Common myeloid progenitor, CD34-positive (primary cell): ENCODE results near the gene ANKRD61. TPM values are rescaled to one million over a fixed set of nuclear protein-coding genes. Genes with fewer than 3 reads are reported as not detected.
"Not testable (repeated sequence)": the region's sequence is repeated elsewhere in the genome, so short reads cannot be mapped to it uniquely, and the experiment has no call there.

ENCODE experiments used
- CTCF ChIA-PET: fragments of 350-600 bp; sonication (Branson Sonifier 250); formaldehyde crosslinking; loops from one replicate; lab custom pipeline; 2021; ENCODE audit warnings: antibody characterized with exemption; lab: Charles Lee
- POLR2A ChIA-PET: fragments of 350-600 bp; sonication (Branson Sonifier 250); formaldehyde crosslinking; loops from one replicate; lab custom pipeline; 2021; ENCODE audit warnings: antibody characterized with exemption; lab: Charles Lee
- DNase-seq, 3 donors: peaks; one replicate each; pipeline versions ENCODE4 v3.0.0 to v3.0.0-alpha.2; 2013
- H3K27ac ChIP-seq, 2 experiments: 1 replicate in 1 of 2; 2 replicates in 1 of 2; pipeline ENCODE4 v1.7.0; 2013; ENCODE audit warnings: inconsistent platforms in 2 of 2, low read length in 2 of 2, mild to moderate bottlenecking in 2 of 2, low read depth in 1 of 2, moderate library complexity in 1 of 2; ENCODE audit not compliant: severe bottlenecking in 2 of 2, insufficient read depth in 1 of 2, poor library complexity in 1 of 2
- H3K27me3 ChIP-seq, 5 experiments: replicated peaks in 2 of 5; 1 replicate in 3 of 5; 2 replicates in 2 of 5; pipeline versions ENCODE4 v1.6.1 to v1.7.0; 2013; ENCODE audit warnings: low read length in 4 of 5, mild to moderate bottlenecking in 2 of 5, moderate library complexity in 2 of 5, inconsistent platforms in 1 of 5; ENCODE audit not compliant: insufficient read depth in 5 of 5, control insufficient read depth in 4 of 5
- H3K36me3 ChIP-seq, 4 experiments: 1 replicate in 2 of 4; 2 replicates in 2 of 4; pipeline versions ENCODE4 v1.6.1 to v1.7.0; 2013; ENCODE audit warnings: low read length in 3 of 4, control low read depth in 1 of 4, mild to moderate bottlenecking in 1 of 4; ENCODE audit not compliant: control insufficient read depth in 4 of 4, insufficient read depth in 4 of 4
- H3K4me1 ChIP-seq, 4 experiments: 1 replicate in 3 of 4; 2 replicates in 1 of 4; pipeline versions ENCODE4 v1.6.1 to v1.7.1; 2013; ENCODE audit warnings: low read length in 3 of 4, mild to moderate bottlenecking in 3 of 4, control low read depth in 1 of 4, inconsistent platforms in 1 of 4, moderate library complexity in 1 of 4; ENCODE audit not compliant: control insufficient read depth in 4 of 4, insufficient read depth in 4 of 4; ENCODE audit errors: control extremely low read depth in 1 of 4
- H3K4me3 ChIP-seq, 7 experiments: 1 replicate in 4 of 7; 2 replicates in 3 of 7; pipeline versions ENCODE4 v1.5.1 to v1.7.0; 2013; ENCODE audit warnings: mild to moderate bottlenecking in 7 of 7, low read length in 6 of 7, moderate library complexity in 6 of 7, inconsistent platforms in 2 of 7, low read depth in 2 of 7, control low read depth in 1 of 7; ENCODE audit not compliant: insufficient read depth in 4 of 7, control insufficient read depth in 1 of 7; ENCODE audit errors: extremely low read depth in 1 of 7
- H3K9me3 ChIP-seq, 5 experiments: 1 replicate in 4 of 5; 2 replicates in 1 of 5; pipeline versions ENCODE4 v1.6.1 to v1.7.1; 2013; ENCODE audit warnings: low read length in 4 of 5, mild to moderate bottlenecking in 2 of 5, inconsistent platforms in 1 of 5, low read depth in 1 of 5, moderate library complexity in 1 of 5; ENCODE audit not compliant: control insufficient read depth in 4 of 5, insufficient read depth in 2 of 5; ENCODE audit errors: control extremely low read depth in 1 of 5
- WGBS: methylation state at CpG from one replicate; pipeline ENCODE4 v1.1.5; 2013; ENCODE audit not compliant: insufficient coverage; 5-methylcytosine and 5-hydroxymethylcytosine counted together
- polyA plus RNA-seq: library from polyadenylated mRNA; unstranded; fragments of 120-200 nt; gene quantifications from one replicate; pipeline ENCODE4 v1.2.1, GENCODE V29; 2013

ANKRD61 gene
- polyA plus RNA-seq = 1.4 TPM

- Histone ChIP-seq H3K9me3 (no peaks in the 10 kb centered on the region), H3K36me3 (peaks cover 13 to 80% (median 50%) of the 10 kb centered on the region in 4 experiments), H3K27me3 (no peaks in the 10 kb centered on the region), H3K4me3 (peak within 1 kb of the TSS in 1 of 7 experiments; percentile 2), H3K4me1 (peaks cover 7 to 15% (median 13%) of the 10 kb centered on the region in 4 experiments), H3K27ac (peak within 1 kb of the TSS in 1 of 2 experiments; percentile 17)
- POLR2A ChIA-PET = no interaction called here
- 100% methylated on average over 2 of the region's 2 CpGs for WGBS
- CTCF ChIA-PET = interaction anchor here (0.6 to 1.1 kb wide), 2 partner anchors 33 to 191 kb away, joined by 4 read pairs; no protein-coding TSS in a partner anchor
- DNase-seq = no peak
Observed at GRCh38 chr7:6030988-6031387, at the start of gene ANKRD61. ANKRD61 (plus strand) TSS chr7:6031376; CDS start chr7:6031376, 0 bp downstream.

- H3K9me3 ChIP-seq, DNase-seq, CTCF ChIA-PET, H3K27me3 ChIP-seq, H3K4me3 ChIP-seq, H3K4me1 ChIP-seq, H3K27ac ChIP-seq, POLR2A ChIA-PET: not testable (repeated sequence)
- 97% methylated on average over 13 of the region's 15 CpGs for WGBS
- H3K36me3 ChIP-seq = peaks cover 4 to 26% (median 16%) of the 10 kb centered on the region in 4 experiments
Observed at GRCh38 chr7:5987061-5987460, 44.1 kb upstream of the ANKRD61 start.

DNA sequence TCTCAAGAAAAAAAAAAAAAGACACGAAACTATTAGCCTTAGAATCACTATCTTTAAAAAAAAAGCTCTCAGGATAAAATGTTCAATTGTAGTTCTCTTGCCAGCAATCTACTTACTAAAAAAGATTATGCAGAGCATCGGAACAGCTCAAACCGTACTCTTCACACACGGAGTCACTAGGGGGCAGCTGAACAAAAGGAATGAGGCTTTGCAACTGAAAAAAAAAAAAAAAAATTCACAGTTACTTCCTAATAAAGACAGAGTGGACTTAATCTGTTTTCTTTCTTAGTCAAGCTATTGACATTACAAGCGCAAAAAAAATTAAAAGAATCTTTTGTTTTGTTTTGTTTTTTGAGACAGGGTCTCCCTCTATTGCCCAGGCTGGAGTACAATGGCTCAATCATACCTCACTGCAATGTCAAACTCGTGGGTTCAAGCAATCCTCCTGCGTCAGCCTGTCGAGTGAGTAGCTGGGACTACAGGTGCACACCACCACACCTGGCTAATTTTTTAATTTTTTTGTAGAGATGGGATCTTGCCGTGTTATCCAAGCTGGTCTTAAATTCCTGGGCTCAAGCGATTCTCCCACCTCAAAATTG is 33.9 kb upstream of the ANKRD61 start:
- CTCF ChIA-PET = interaction anchor here (0.6 to 2.7 kb wide), 20 partner anchors 10 to 362 kb away, joined by 3 to 20 read pairs (median 4); partner anchors contain the start of genes AIMP2 and PMS2
- H3K36me3 ChIP-seq = peaks cover 13 to 49% (median 30%) of the 10 kb centered on the region in 4 experiments
- 96% methylated on average over 4 of the region's 10 CpGs for WGBS

DNA sequence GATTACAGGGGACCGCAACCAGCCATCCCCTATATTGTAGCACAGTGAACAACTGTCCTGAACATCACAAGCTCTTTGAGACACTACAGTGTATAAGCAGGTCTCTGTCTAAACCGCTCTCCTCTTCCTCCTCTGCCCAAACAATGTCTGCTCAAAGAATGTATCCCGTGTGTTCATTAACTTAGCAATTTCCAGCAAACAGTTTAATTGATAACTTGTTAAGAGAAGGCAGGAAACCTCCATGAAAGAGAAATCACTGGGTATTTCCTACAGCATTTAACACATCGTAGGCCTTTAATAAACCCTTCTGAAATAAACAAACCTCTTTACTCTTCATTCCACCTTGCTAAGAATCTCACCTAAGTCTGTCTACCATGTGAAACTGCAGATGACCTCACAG is 23.8 kb upstream of the ANKRD61 start:
- Histone ChIP-seq H3K4me1 (peaks cover 2 to 19% (median 15%) of the 10 kb centered on the region in 4 experiments), H3K27ac (no peak overlapping the region), H3K4me3 (no peak overlapping the region), H3K27me3 (no peaks in the 10 kb centered on the region), H3K9me3 (no peaks in the 10 kb centered on the region), H3K36me3 (peaks cover 3 to 19% (median 11%) of the 10 kb centered on the region in 4 experiments)
- ChIA-PET CTCF (interaction anchor here (1.5 to 4.3 kb wide), 3 partner anchors 10 to 312 kb away, joined by 4 to 20 read pairs (median 13); no protein-coding TSS in a partner anchor), POLR2A (no interaction called here)
- 100% methylated on average over 2 of the region's 4 CpGs for WGBS
- DNase-seq = no peak

More for the DNA sequence above, 33.9 kb upstream of the ANKRD61 start:
- H3K4me1 ChIP-seq = no peaks in the 10 kb centered on the region
- peak; percentile 73 to 88 (median 84) for DNase-seq
- no peaks in the 10 kb centered on the region for H3K9me3 ChIP-seq
- H3K27ac ChIP-seq = no peak overlapping the region
- POLR2A ChIA-PET = interaction anchor here (1.3 kb wide), 1 partner anchor 440 kb away, joined by 3 read pairs; no protein-coding TSS in a partner anchor
- no peak overlapping the region for H3K4me3 ChIP-seq
- H3K27me3 ChIP-seq = no peaks in the 10 kb centered on the region

DNA sequence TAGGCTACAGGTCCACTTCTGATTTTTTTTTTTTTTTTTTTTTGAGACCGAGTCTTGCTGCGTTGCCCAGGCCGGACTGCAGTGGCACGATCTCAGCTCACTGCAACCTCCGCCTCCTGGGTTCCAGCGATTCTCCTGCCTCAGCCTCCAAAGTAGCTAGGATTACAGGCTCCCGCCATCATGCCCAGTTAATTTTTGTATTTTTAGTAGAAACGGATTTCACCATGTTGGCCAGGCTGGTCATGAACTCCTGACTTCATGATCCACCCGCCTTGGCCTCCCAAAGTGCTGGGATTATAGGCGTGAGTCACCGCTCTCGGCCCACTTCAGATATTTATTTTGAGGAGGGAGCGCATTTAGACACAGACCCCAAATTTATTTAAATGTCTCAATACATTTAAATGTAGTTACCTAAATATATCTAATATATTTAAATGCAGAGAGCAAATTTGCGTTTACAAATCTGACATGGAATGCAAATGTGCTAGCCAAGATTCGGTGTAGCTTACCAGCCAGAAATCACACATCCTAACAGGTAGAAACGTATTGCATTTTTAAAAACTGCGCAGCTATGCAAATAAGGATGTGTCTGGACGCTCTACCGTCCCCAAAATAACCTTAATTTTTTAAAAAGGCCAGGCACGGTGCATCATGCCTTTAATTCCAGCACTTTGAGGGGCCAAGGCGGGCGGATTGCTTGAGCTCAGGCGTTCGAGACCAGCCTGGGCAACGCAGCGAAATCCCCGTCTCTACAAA is 23.2 kb upstream of the ANKRD61 start:
- peak overlapping the region; percentile 61 to 81 for H3K27ac ChIP-seq
- CTCF ChIA-PET = interaction anchor here (1.5 to 4.3 kb wide), 5 partner anchors 10 to 350 kb away, joined by 4 to 20 read pairs (median 5); no protein-coding TSS in a partner anchor
- DNase-seq = not testable (repeated sequence)

DNA sequence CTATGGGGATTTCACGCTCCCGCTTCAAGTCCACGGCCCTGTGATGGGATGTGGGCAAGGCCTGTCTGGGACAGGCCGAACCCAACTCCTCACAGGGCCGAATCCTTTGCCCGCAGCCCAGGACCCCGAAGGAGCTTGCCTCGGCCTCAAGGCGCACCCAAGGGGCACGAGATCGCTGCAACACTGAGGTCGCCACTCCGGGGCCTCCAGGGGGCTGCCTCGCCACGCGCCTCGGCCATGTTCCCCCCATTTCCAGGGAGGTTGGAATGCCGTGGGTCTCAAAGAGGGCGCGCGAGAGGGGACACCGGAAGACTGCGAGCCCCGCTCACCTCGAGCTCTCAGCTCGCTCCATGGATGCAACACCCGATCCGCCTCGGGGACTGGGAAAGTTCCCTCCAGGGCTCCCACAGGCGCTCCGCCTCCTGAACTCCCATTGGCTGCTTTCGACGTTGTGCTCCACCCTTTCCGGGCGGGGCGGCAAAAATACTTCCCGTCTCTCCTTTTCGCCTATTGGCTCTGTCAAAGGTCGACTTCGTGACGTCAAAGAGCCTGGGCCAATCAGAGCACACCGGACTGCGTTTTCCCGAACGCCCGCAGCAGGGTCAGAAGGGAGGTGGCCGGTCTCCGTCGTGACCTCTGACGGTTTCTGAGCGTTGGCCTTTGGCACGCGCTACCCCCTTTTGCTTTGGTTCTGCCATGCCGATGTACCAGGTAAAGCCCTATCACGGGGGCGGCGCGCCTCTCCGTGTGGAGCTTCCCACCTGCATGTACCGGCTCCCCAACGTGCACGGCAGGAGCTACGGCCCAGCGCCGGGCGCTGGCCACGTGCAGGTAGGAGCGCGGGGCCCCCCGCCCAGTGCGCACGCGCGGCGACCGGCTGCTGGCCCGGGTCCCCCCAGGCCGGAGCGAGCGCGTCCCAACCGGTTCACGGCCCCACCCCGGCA is 22.2 kb upstream of the ANKRD61 start, which contains the start of the genes AIMP2 and PMS2:
Gene AIMP2 (plus strand): TSS at position 605 of the 944 bp plus-strand sequence. CDS start 92 bp downstream, at position 697.
Gene PMS2 (minus strand): TSS at position 382 of the 944 bp plus-strand sequence. CDS start 30 bp downstream, at position 352.
- Histone ChIP-seq H3K36me3 (peaks cover 2 to 18% (median 7%) of the 10 kb centered on the region in 4 experiments), H3K9me3 (no peaks in the 10 kb centered on the region), H3K27ac (peak within 1 kb of the TSS; percentile 61 to 81), H3K27me3 (no peaks in the 10 kb centered on the region), H3K4me3 (peak within 1 kb of the TSS; percentile 66 to 92 (median 84)), H3K4me1 (peaks cover 2 to 19% (median 15%) of the 10 kb centered on the region in 4 experiments)
- WGBS = 0% methylated on average over 81 of the region's 84 CpGs
- DNase-seq = peak; percentile 95 to 96 (median 96)
- ChIA-PET POLR2A (no interaction called here), CTCF (interaction anchor here (1.5 to 4.3 kb wide), 5 partner anchors 11 to 350 kb away, joined by 4 to 20 read pairs (median 5); no protein-coding TSS in a partner anchor)

More for the DNA sequence above, 23.2 kb upstream of the ANKRD61 start:
- H3K9me3 ChIP-seq, POLR2A ChIA-PET, H3K27me3 ChIP-seq: not testable (repeated sequence)
- Histone ChIP-seq H3K4me3 (peak overlapping the region in 6 of 7 experiments; percentile 66 to 92 (median 82)), H3K4me1 (peaks cover 2 to 19% (median 15%) of the 10 kb centered on the region in 4 experiments), H3K36me3 (peaks cover 2 to 19% (median 10%) of the 10 kb centered on the region in 4 experiments)
- 73% methylated on average over 13 of the region's 27 CpGs for whole genome bisulfite sequencing
